ENCODE measurements around the gene FEM1B. TPM values are rescaled to one million over a fixed set of nuclear protein-coding genes. Genes with fewer than 3 reads are reported as not detected.

FEM1B gene
- total RNA-seq, 1 experiment from 2014 or later, result 70.2 TPM

DNA sequence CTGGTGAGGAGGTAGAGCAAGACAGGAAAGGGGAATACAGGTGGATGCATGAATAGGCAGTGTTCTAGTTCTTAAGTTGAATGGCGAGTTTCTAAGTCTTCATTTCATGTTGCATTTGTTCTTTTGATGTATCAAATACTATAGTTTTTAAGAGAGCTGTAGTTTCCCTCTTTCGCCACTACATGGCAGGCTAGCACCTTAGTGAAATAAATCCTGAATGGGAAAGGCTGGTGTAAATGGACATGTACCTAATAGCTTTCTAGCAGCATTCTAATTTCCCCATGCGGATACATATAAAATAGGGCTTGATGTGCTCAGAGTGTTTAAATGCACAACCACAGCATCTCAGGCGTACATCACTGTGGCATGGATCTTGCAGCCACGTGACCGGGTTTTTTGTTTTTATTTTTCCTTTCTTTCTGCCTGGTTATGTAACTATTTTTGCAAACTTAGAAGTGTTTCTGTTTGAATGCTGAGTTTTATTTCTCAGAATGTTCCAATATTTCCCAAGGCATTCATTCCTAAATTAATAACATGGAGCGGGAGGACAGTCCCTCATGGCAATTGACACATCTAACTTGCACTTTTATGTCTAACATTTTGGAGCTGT is 24.5 kb upstream of the FEM1B start:
- H3K27me3 Mint-ChIP-seq (ENCODE audit: insufficient read depth, unreplicated experiment), result no peaks in the 10 kb centered on the region
- intact Hi-C loops (cut with micrococcal nuclease), result loop anchor here (1.0 to 5.0 kb wide), 7 partner anchors 24 to 624 kb away; partner anchors contain the start of gene FEM1B

DNA sequence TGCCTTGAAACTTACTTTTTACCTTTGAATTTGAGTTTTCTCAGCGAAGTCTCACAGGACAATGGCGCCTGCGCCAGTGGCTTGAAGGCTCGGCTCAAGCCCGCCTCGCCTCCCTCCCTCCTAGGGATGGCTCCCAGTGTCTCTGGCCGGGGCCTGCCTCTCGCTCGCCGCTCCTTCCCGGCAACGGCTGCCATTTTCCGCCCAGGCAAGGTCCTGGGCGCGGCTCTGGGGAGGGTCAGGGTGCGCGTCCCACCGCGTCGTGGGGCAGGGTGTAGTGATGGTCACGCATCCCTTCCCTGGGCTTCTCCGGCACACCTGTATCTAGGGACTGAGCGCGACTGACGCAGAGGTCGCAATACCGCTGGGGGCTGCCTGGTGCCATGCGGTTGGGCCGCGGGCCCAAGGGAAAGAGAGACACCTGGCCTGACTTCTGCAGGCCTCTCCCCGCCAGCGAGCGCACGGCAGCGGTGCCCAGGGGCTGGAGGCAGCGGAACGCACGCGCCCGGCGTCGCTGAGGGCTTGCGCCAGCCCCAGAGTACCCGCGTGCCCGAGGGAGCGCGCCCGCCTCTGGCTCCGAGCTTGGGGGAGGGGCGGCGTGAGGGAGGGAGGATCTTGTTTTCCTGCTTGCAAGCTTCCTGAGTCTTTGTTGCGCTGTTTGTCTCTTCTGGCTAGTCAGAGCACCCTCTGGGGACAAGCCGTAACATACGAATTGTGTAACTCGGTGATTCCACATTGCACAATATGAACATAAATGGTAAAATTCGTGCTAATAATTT is 20.7 kb upstream of the FEM1B start:
- DNase-seq (ENCODE audit: unreplicated experiment), result peak; percentile 94
- peak overlapping the region; percentile 61 for H3K4me3 Mint-ChIP-seq (ENCODE audit: unreplicated experiment)
- TF ChIP-seq, protein P1, sequence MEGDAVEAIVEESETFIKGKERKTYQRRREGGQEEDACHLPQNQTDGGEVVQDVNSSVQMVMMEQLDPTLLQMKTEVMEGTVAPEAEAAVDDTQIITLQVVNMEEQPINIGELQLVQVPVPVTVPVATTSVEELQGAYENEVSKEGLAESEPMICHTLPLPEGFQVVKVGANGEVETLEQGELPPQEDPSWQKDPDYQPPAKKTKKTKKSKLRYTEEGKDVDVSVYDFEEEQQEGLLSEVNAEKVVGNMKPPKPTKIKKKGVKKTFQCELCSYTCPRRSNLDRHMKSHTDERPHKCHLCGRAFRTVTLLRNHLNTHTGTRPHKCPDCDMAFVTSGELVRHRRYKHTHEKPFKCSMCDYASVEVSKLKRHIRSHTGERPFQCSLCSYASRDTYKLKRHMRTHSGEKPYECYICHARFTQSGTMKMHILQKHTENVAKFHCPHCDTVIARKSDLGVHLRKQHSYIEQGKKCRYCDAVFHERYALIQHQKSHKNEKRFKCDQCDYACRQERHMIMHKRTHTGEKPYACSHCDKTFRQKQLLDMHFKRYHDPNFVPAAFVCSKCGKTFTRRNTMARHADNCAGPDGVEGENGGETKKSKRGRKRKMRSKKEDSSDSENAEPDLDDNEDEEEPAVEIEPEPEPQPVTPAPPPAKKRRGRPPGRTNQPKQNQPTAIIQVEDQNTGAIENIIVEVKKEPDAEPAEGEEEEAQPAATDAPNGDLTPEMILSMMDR (IDR thresholded peaks at IDR 0.05; ENCODE audit: unreplicated experiment), result no peak
- ChIA-PET POLR2A (interaction anchor here (0.7 to 8.5 kb wide), 10 partner anchors 9 to 1001 kb away, joined by 3 to 391 read pairs (median 4); partner anchors contain the start of gene FEM1B), CTCF (interaction anchor here (0.8 to 7.4 kb wide), 5 partner anchors 17 to 59 kb away, joined by 4 to 97 read pairs (median 4); partner anchors contain the start of gene CLN6)
- BruUV-seq (replicated peaks), result no TSS peak
- H3K9me3 Mint-ChIP-seq (ENCODE audit: unreplicated experiment), result no peaks in the 10 kb centered on the region
- H3K27me3 Mint-ChIP-seq (ENCODE audit: insufficient read depth, unreplicated experiment), result no peaks in the 10 kb centered on the region
- H3K4me1 Mint-ChIP-seq (ENCODE audit: insufficient read depth, unreplicated experiment), result peaks cover 5% of the 10 kb centered on the region
- intact Hi-C loops (cut with micrococcal nuclease), result loop anchor here (1.0 kb wide), 1 partner anchor 21 kb away; no protein-coding TSS in a partner anchor
- no peaks in the 10 kb centered on the region for H3K36me3 Mint-ChIP-seq (ENCODE audit: insufficient read depth, unreplicated experiment)
- peak overlapping the region; percentile 73 for H3K27ac Mint-ChIP-seq (ENCODE audit: low read depth, unreplicated experiment)

More for the DNA sequence above, 24.5 kb upstream of the FEM1B start:
- peak; percentile 89 for DNase-seq (ENCODE audit: unreplicated experiment)
- no peaks in the 10 kb centered on the region for H3K36me3 Mint-ChIP-seq (ENCODE audit: insufficient read depth, unreplicated experiment)
- POLR2A ChIA-PET, result interaction anchor here (0.6 to 8.5 kb wide), 15 partner anchors 11 to 774 kb away, joined by 3 to 391 read pairs (median 6); partner anchors contain the start of genes CLN6 and FEM1B
- BruUV-seq (replicated peaks), result no TSS peak
- no peak overlapping the region for H3K27ac Mint-ChIP-seq (ENCODE audit: low read depth, unreplicated experiment)
- TF ChIP-seq, protein P1 (IDR thresholded peaks at IDR 0.05; ENCODE audit: unreplicated experiment), result peak; percentile 68
- no peak overlapping the region for H3K4me3 Mint-ChIP-seq (ENCODE audit: unreplicated experiment)
- CTCF ChIA-PET, result interaction anchor here (0.6 to 7.4 kb wide), 43 partner anchors 9 to 796 kb away, joined by 3 to 97 read pairs (median 4); partner anchors contain the start of gene FEM1B
- H3K9me3 Mint-ChIP-seq (ENCODE audit: unreplicated experiment), result no peaks in the 10 kb centered on the region
- H3K4me1 Mint-ChIP-seq (ENCODE audit: insufficient read depth, unreplicated experiment), result no peaks in the 10 kb centered on the region

DNA sequence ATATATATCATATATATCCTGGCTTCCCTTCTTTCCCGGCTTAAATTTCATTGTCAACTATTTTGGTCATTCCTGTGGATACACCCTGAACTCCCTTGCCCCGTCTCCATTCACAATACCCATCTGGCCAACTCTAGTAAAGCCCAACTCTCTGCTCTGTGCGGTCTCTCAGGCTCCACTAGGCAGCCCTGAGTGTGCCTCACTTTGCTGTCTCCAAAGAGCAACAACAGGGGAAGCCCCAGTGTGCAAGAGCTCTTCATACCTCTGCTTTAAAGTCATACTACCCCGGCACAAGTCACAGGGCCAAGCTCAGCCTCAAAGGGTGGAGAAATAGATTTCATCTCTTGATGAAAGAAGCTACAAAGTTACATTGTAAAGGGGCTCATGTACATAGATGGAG is 18.9 kb upstream of the FEM1B start:
- CTCF ChIA-PET, result interaction anchor here (1.0 to 1.5 kb wide), 3 partner anchors 20 to 619 kb away, joined by 3 to 7 read pairs (median 4); no protein-coding TSS in a partner anchor
- intact Hi-C loops (cut with micrococcal nuclease), result no loop called here
- TF ChIP-seq, protein P1 (IDR thresholded peaks at IDR 0.05; ENCODE audit: unreplicated experiment), result no peak
- POLR2A ChIA-PET, result interaction anchor here (0.9 to 8.5 kb wide), 3 partner anchors 17 to 36 kb away, joined by 4 to 391 read pairs (median 4); partner anchors contain the start of gene FEM1B
- Mint-ChIP-seq H3K9me3 (ENCODE audit: unreplicated experiment) (no peaks in the 10 kb centered on the region), H3K4me3 (ENCODE audit: unreplicated experiment) (no peak overlapping the region), H3K4me1 (ENCODE audit: insufficient read depth, unreplicated experiment) (peaks cover 5% of the 10 kb centered on the region), H3K36me3 (ENCODE audit: insufficient read depth, unreplicated experiment) (no peaks in the 10 kb centered on the region), H3K27me3 (ENCODE audit: insufficient read depth, unreplicated experiment) (no peaks in the 10 kb centered on the region), H3K27ac (ENCODE audit: low read depth, unreplicated experiment) (peak overlapping the region; percentile 2)
- no TSS peak for BruUV-seq (replicated peaks)
- no peak for DNase-seq (ENCODE audit: unreplicated experiment)

- intact Hi-C loops (cut with micrococcal nuclease), result no loop called here
- Mint-ChIP-seq H3K36me3 (ENCODE audit: insufficient read depth, unreplicated experiment) (no peaks in the 10 kb centered on the region), H3K4me1 (ENCODE audit: insufficient read depth, unreplicated experiment) (peaks cover 5% of the 10 kb centered on the region), H3K9me3 (ENCODE audit: unreplicated experiment) (no peaks in the 10 kb centered on the region), H3K4me3 (ENCODE audit: unreplicated experiment) (no peak overlapping the region), H3K27ac (ENCODE audit: low read depth, unreplicated experiment) (no peak overlapping the region), H3K27me3 (ENCODE audit: insufficient read depth, unreplicated experiment) (no peaks in the 10 kb centered on the region)
- DNase-seq (ENCODE audit: unreplicated experiment), result no peak
- POLR2A ChIA-PET, result interaction anchor here (0.6 to 8.5 kb wide), 3 partner anchors 16 to 385 kb away, joined by 3 to 391 read pairs (median 4); partner anchors contain the start of gene FEM1B
- no TSS peak for BruUV-seq (replicated peaks)
- CTCF ChIA-PET, result interaction anchor here (0.8 to 1.5 kb wide), 3 partner anchors 19 to 617 kb away, joined by 3 to 4 read pairs (median 4); no protein-coding TSS in a partner anchor
- TF ChIP-seq, protein P1 (IDR thresholded peaks at IDR 0.05; ENCODE audit: unreplicated experiment), result no peak
Observed at GRCh38 chr15:68259883-68260282, 17.7 kb upstream of the FEM1B start.
